Fibroblast of the aortic adventitia (primary cell): ENCODE results near the gene FRAS1. TPM values are rescaled to one million over a fixed set of nuclear protein-coding genes. Genes with fewer than 3 reads are reported as not detected.
"Not testable (repeated sequence)": the region's sequence is repeated elsewhere in the genome, so short reads cannot be mapped to it uniquely, and the experiment has no call there.

ENCODE experiments used
- DNase-seq: peaks from one replicate; pipeline ENCODE4 v3.0.0-alpha.2; 2010; ENCODE audit warnings: low read depth
- H3K4me3 ChIP-seq: 2 replicates; pipeline ENCODE4 v1.5.1; 2011; ENCODE audit warnings: low read depth, mild to moderate bottlenecking, control low read depth, low read length, moderate library complexity
- CTCF ChIP-seq: IDR thresholded peaks from 2 replicates; pipeline ENCODE4 v1.5.1; 2011; ENCODE audit warnings: mild to moderate bottlenecking, low read length, control low read depth, inconsistent platforms; ENCODE audit not compliant: insufficient read depth
- total RNA-seq: library from RNA; depleted of rRNA; stranded (reverse); fragments of >200 nt; gene quantifications from 2 replicates; pipeline ENCODE4 v1.2.3, GENCODE V29; 2012; ENCODE audit warnings: low replicate concordance

The FRAS1 gene
- total RNA-seq, 1 donor, result 1.9 TPM

GRCh38 chr4:78119698-78120097 is 62.6 kb downstream of the FRAS1 start:
- no peak for TF ChIP-seq CTCF
- DNase-seq, result peak; percentile 5
- no peak overlapping the region for H3K4me3 ChIP-seq

GRCh38 chr4:78120144-78120880 is 63.2 kb downstream of the FRAS1 start:
- no peak for DNase-seq
- no peak for TF ChIP-seq CTCF
- H3K4me3 ChIP-seq, result no peak overlapping the region

- H3K4me3 ChIP-seq, result no peak overlapping the region
- no peak for DNase-seq
- no peak for TF ChIP-seq CTCF
Observed at GRCh38 chr4:78121338-78121904, 64.3 kb downstream of the FRAS1 start.

- DNase-seq, H3K4me3 ChIP-seq: not testable (repeated sequence)
Observed at GRCh38 chr4:78125834-78126331, 68.8 kb downstream of the FRAS1 start.

GRCh38 chr4:78129383-78130108 is 72.4 kb downstream of the FRAS1 start:
- no peak overlapping the region for H3K4me3 ChIP-seq
- DNase-seq, result no peak
- no peak for TF ChIP-seq CTCF

- no peak overlapping the region for H3K4me3 ChIP-seq
- no peak for TF ChIP-seq CTCF
- DNase-seq, result peak; percentile 46
Observed at GRCh38 chr4:78131403-78131802, 74.3 kb downstream of the FRAS1 start.
